Activated CD8-positive, alpha-beta memory T cell treated with anti-CD3 and anti-CD28 coated beads, Interleukin-2, amount 10 ng/mL, durations not matched to agents 7 days and 5 days (primary cell): ENCODE data around the gene FBXL20. TPM values are rescaled to one million over a fixed set of nuclear protein-coding genes. Genes with fewer than 3 reads are reported as not detected.
A peak's percentile ranks its signal among the peaks of the same experiment; 100 is the strongest.

Source experiments
- ATAC-seq: fragments of 150-1000 bp; cut with Tn5 transposase; one replicate; pipeline ENCODE4 v1.10.0; 2021; ENCODE audit warnings: moderate library complexity
- CTCF ChIA-PET: fragments of 350-600 bp; sonication (Branson Sonifier 250); formaldehyde crosslinking; loops from one replicate; lab custom pipeline; 2021; ENCODE audit warnings: antibody characterized with exemption; lab: Charles Lee
- DNase-seq: peaks from one replicate; pipeline ENCODE4 v3.0.0-alpha.2; 2020
- H3K27ac Mint-ChIP-seq: one replicate; pipeline ENCODE4 v1.8.0; 2021; ENCODE audit warnings: mild to moderate bottlenecking, mixed read lengths
- H3K27me3 Mint-ChIP-seq: one replicate; pipeline ENCODE4 v1.8.0; 2021; ENCODE audit warnings: mixed read lengths
- H3K36me3 Mint-ChIP-seq: one replicate; pipeline ENCODE4 v1.8.0; 2021; ENCODE audit warnings: mild to moderate bottlenecking, mixed read lengths
- H3K4me1 Mint-ChIP-seq: one replicate; pipeline ENCODE4 v1.8.0; 2021; ENCODE audit warnings: mixed read lengths
- H3K4me3 Mint-ChIP-seq: one replicate; pipeline ENCODE4 v1.8.0; 2021; ENCODE audit warnings: mild to moderate bottlenecking, moderate library complexity, mixed read lengths
- H3K9me3 Mint-ChIP-seq: one replicate; pipeline ENCODE4 v1.8.0; 2022; ENCODE audit warnings: low read depth, mixed read lengths
- total RNA-seq, 2 experiments: library from RNA; stranded (reverse); gene quantifications; one replicate each; pipeline ENCODE4 v1.2.3, GENCODE V29; 2021

FBXL20 gene
- total RNA-seq, 2 experiments from 2014 or later: 12.9 to 14.1 TPM

DNA sequence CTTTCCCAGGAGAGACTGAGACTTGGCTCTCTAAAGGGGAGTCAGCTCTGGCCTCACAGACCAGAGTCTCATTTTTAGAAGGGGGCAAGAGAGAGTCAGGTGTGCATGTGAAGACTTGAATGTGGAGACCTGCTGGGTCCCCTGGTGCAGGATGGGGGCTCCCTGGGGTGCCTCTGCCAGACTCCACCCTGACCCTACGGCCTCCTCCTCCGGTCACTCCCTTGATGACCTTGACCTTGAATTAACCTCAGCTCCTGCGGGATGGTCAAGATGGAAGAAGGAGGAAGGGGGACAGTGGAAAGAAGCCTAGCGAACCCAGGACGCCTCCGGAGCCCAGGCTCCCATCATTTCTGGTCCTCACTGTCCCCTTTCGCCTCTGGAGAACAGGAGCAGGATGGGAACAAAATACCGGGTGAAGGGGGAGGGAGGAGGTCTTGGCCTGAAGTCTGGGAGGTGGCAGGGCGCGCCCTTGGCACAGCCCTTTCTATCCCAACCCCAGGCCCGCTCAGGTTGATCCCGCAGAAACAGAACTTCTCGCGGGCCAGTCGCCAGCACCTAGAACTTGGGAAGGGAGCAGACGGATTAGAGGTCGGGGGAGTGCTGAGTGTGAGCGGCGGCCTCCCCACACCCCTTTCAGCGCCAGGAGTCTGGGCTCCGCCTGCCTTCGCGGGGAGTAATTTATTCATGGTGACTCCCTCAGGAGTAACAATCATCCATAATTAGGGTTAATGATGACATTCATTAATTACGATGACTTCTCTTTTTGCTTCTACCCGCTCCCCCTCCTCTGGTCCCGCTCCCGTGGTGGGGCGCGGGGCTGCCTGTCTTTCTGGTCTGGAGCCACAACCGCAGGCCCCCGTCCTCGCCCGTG is 177.3 kb downstream of the FBXL20 start:
- no peaks in the 10 kb centered on the region for H3K9me3 Mint-ChIP-seq
- H3K36me3 Mint-ChIP-seq: no peaks in the 10 kb centered on the region
- CTCF ChIA-PET: interaction anchor here (1.6 to 30.8 kb wide), 2 partner anchors 15 to 49 kb away, joined by 4 to 670 read pairs; no protein-coding TSS in a partner anchor
- peaks cover 47% of the 10 kb centered on the region for H3K27me3 Mint-ChIP-seq
- ATAC-seq: no peak
- no peak for DNase-seq
- H3K27ac Mint-ChIP-seq: no peak overlapping the region
- no peak overlapping the region for H3K4me3 Mint-ChIP-seq
- peaks cover 8% of the 10 kb centered on the region for H3K4me1 Mint-ChIP-seq

DNA sequence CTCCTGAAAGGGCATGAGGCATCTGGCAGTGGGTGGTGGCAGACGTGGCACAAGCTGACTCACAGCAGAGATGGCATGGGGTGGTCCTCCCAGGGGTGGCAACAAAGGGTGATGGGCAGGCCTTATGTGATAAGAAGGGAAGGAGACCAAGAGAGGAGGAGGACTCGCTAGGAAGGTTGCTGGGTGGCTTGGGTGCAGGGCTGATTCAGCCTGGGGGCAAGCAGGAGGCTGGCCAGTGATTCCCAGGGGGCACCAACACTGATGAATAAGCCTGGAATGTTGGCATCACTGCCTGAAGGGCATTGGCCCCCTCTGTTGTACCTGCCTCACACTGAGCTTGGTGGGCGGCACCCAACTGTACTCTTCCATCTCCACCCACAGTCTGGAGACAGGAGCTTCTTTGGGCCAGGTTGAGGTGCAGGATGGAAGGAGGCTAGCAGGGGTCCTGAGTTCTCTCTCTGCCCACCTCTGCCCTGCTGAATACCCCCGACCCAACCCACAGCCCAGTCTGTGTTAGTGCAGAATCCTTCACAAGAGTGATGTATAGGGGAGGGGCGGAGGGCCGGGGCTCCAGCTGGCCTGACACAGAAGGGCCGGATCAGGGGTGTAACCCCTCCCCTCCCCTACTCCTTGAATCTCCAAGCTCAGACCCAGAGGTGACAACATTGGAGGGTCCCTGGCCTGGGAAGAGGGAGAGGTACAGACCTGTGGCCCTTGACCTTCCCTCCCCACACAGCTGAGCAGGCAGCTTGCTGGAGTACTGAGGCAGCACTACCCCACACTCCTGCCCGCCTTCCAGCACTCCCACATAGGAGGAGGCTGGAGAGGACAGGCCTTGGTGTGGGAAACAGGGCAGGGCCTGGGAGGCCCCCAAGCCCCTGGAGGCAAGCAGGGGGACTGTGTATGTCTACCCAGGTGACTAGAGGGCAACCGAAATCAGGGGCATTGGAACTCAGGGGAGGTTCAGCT is 178.3 kb downstream of the FBXL20 start:
- Mint-ChIP-seq H3K27me3 (peaks cover 49% of the 10 kb centered on the region), H3K27ac (no peak overlapping the region), H3K4me1 (peaks cover 8% of the 10 kb centered on the region), H3K36me3 (no peaks in the 10 kb centered on the region), H3K4me3 (no peak overlapping the region), H3K9me3 (no peaks in the 10 kb centered on the region)
- CTCF ChIA-PET: interaction anchor here (0.7 to 30.8 kb wide), 3 partner anchors 16 to 48 kb away, joined by 4 to 670 read pairs (median 4); no protein-coding TSS in a partner anchor
- DNase-seq (no peak), ATAC-seq (no peak)

GRCh38 chr17:39222151-39222550 is 179.3 kb downstream of the FBXL20 start:
- Mint-ChIP-seq H3K4me1 (peaks cover 10% of the 10 kb centered on the region), H3K27me3 (peaks cover 49% of the 10 kb centered on the region), H3K27ac (no peak overlapping the region), H3K9me3 (no peaks in the 10 kb centered on the region), H3K36me3 (no peaks in the 10 kb centered on the region), H3K4me3 (no peak overlapping the region)
- CTCF ChIA-PET: interaction anchor here (30.8 kb wide), 1 partner anchor 17 kb away, joined by 670 read pairs; no protein-coding TSS in a partner anchor
- DNase-seq (no peak), ATAC-seq (no peak)

DNA sequence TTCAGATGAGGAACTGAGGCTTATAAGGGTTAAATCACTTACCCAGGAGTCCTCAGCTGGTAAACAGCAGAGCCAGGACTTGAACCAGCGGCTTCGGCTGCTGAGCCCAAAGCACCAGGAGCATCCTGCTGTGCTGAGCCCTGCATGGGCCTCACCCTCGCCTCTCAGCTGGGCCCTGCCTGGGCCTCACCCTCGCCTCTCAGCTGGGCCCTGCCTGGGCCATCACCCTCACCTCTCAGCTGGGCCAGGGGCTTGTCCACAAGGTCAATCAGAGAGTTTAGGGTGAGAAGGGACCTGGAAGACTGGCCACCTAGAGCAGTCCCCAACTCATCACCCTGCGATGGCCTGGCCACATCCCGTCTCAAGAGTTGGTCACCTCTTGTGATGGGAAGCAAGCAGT is 179.9 kb downstream of the FBXL20 start:
- no peak for ATAC-seq
- no peak for DNase-seq
- CTCF ChIA-PET: interaction anchor here (30.8 kb wide), 1 partner anchor 18 kb away, joined by 670 read pairs; no protein-coding TSS in a partner anchor
- Mint-ChIP-seq H3K4me3 (no peak overlapping the region), H3K4me1 (peaks cover 10% of the 10 kb centered on the region), H3K27ac (no peak overlapping the region), H3K9me3 (no peaks in the 10 kb centered on the region), H3K36me3 (no peaks in the 10 kb centered on the region), H3K27me3 (peaks cover 52% of the 10 kb centered on the region)

- Mint-ChIP-seq H3K36me3 (no peaks in the 10 kb centered on the region), H3K4me3 (no peak overlapping the region), H3K27ac (no peak overlapping the region), H3K9me3 (no peaks in the 10 kb centered on the region), H3K27me3 (peaks cover 55% of the 10 kb centered on the region), H3K4me1 (peaks cover 3% of the 10 kb centered on the region)
- DNase-seq (no peak), ATAC-seq (no peak)
- CTCF ChIA-PET: interaction anchor here (1.5 to 30.8 kb wide), 2 partner anchors 13 to 20 kb away, joined by 5 to 670 read pairs; no protein-coding TSS in a partner anchor
Observed at GRCh38 chr17:39219647-39220154, 181.7 kb downstream of the FBXL20 start.

- CTCF ChIA-PET: interaction anchor here (1.5 to 30.8 kb wide), 3 partner anchors 12 to 20 kb away, joined by 5 to 670 read pairs (median 7); no protein-coding TSS in a partner anchor
- DNase-seq (no peak), ATAC-seq (no peak)
- Mint-ChIP-seq H3K27me3 (peaks cover 47% of the 10 kb centered on the region), H3K9me3 (no peaks in the 10 kb centered on the region), H3K4me1 (peaks cover 2% of the 10 kb centered on the region), H3K36me3 (no peaks in the 10 kb centered on the region), H3K27ac (no peak overlapping the region), H3K4me3 (no peak overlapping the region)
Observed at GRCh38 chr17:39218906-39219305, 182.5 kb downstream of the FBXL20 start.

GRCh38 chr17:39217734-39218369 is 183.6 kb downstream of the FBXL20 start:
- Mint-ChIP-seq H3K4me3 (no peak overlapping the region), H3K9me3 (no peaks in the 10 kb centered on the region), H3K27me3 (peaks cover 37% of the 10 kb centered on the region), H3K36me3 (no peaks in the 10 kb centered on the region), H3K4me1 (peaks cover 2% of the 10 kb centered on the region), H3K27ac (no peak overlapping the region)
- ATAC-seq (no peak), DNase-seq (no peak)
- CTCF ChIA-PET: interaction anchor here (0.8 to 30.8 kb wide), 3 partner anchors 11 to 53 kb away, joined by 3 to 670 read pairs (median 7); no protein-coding TSS in a partner anchor

DNA sequence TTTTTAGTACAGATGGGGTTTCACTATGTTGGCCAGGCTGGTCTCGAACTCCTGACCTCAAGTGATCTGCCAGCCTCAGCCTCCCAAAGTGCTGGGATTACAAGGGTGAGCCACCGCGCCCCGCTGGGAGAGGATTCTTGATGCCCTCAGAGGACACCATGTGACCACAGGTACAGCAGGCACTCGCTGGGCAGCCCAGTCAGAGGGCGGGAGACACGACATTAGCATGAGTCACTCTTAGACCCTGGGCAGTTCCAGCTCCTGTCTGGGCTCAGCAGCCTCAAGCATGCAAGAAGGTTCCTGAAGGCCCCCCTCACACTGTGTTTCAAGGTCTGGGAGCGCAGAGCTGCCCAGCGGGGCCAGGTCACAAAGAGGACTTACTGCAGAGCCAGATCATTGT is 187.6 kb downstream of the FBXL20 start:
- Mint-ChIP-seq H3K4me1 (peaks cover 7% of the 10 kb centered on the region), H3K27ac (no peak overlapping the region), H3K27me3 (peaks cover 45% of the 10 kb centered on the region), H3K36me3 (no peaks in the 10 kb centered on the region), H3K9me3 (no peaks in the 10 kb centered on the region), H3K4me3 (no peak overlapping the region)
- CTCF ChIA-PET: interaction anchor here (30.8 kb wide), 1 partner anchor 25 kb away, joined by 670 read pairs; no protein-coding TSS in a partner anchor
- no peak for DNase-seq
- no peak for ATAC-seq

- H3K4me3 Mint-ChIP-seq: no peak overlapping the region
- H3K27me3 Mint-ChIP-seq: peaks cover 45% of the 10 kb centered on the region
- no peaks in the 10 kb centered on the region for H3K9me3 Mint-ChIP-seq
- peaks cover 5% of the 10 kb centered on the region for H3K4me1 Mint-ChIP-seq
- no peak for DNase-seq
- no peak for ATAC-seq
- CTCF ChIA-PET: interaction anchor here (30.8 kb wide), 1 partner anchor 26 kb away, joined by 670 read pairs; no protein-coding TSS in a partner anchor
- no peak overlapping the region for H3K27ac Mint-ChIP-seq
- H3K36me3 Mint-ChIP-seq: no peaks in the 10 kb centered on the region
Observed at GRCh38 chr17:39212841-39213480, 188.5 kb downstream of the FBXL20 start.

GRCh38 chr17:39212195-39212810 is 189.1 kb downstream of the FBXL20 start:
- no peaks in the 10 kb centered on the region for H3K36me3 Mint-ChIP-seq
- H3K27ac Mint-ChIP-seq: no peak overlapping the region
- DNase-seq (no peak), ATAC-seq (no peak)
- peaks cover 5% of the 10 kb centered on the region for H3K4me1 Mint-ChIP-seq
- peaks cover 40% of the 10 kb centered on the region for H3K27me3 Mint-ChIP-seq
- CTCF ChIA-PET: interaction anchor here (30.8 kb wide), 1 partner anchor 27 kb away, joined by 670 read pairs; no protein-coding TSS in a partner anchor
- no peaks in the 10 kb centered on the region for H3K9me3 Mint-ChIP-seq
- no peak overlapping the region for H3K4me3 Mint-ChIP-seq

- no peak for ATAC-seq
- H3K27ac Mint-ChIP-seq: no peak overlapping the region
- H3K36me3 Mint-ChIP-seq: peaks cover 2% of the 10 kb centered on the region
- H3K27me3 Mint-ChIP-seq: peaks cover 22% of the 10 kb centered on the region
- peaks cover 12% of the 10 kb centered on the region for H3K4me1 Mint-ChIP-seq
- DNase-seq: no peak
- H3K4me3 Mint-ChIP-seq: peak overlapping the region; percentile 9
- H3K9me3 Mint-ChIP-seq: no peaks in the 10 kb centered on the region
- CTCF ChIA-PET: interaction anchor here (1.2 to 30.8 kb wide), 3 partner anchors 17 to 56 kb away, joined by 3 to 670 read pairs (median 4); no protein-coding TSS in a partner anchor
Observed at GRCh38 chr17:39210093-39210434, 191.4 kb downstream of the FBXL20 start.
